Panc1 (cell line): Measurements from ENCODE around the gene IFT52. TPM values are rescaled to one million over a fixed set of nuclear protein-coding genes. Genes with fewer than 3 reads are reported as not detected.

ENCODE experiments used
- ATAC-seq: fragments of 200-7000 bp; cut with Tn5 transposase; 2 replicates; pipeline ENCODE4 v1.9.1; 2020; ENCODE audit warnings: mild to moderate bottlenecking, moderate library complexity
- BruUV-seq: library from RNA; stranded (reverse); fragments of 400-500 nt; replicated peaks from 2 replicates; lab custom pipeline; 2021; lab: Mats Ljungman, UMichigan
- CTCF ChIA-PET: fragments of 300-600 bp; sonication (Branson Sonifier 250); formaldehyde crosslinking; loops from one replicate; lab custom pipeline; 2022; ENCODE audit warnings: antibody characterized with exemption; lab: Charles Lee
- POLR2A ChIA-PET: fragments of 300-600 bp; sonication (Branson Sonifier 250); formaldehyde crosslinking; loops from one replicate; lab custom pipeline; 2022; ENCODE audit warnings: antibody characterized with exemption; lab: Charles Lee
- DNase-seq: peaks from one replicate; pipeline ENCODE4 v3.0.0-alpha.2; 2010; ENCODE audit warnings: low read depth, low spot score
- H3K27ac ChIP-seq: 2 replicates; pipeline ENCODE4 v1.5.1; 2011; ENCODE audit warnings: mild to moderate bottlenecking, low read length, inconsistent platforms
- H3K27me3 ChIP-seq: fragments of 200-500 bp; sonication (Bioruptor generic); 2 replicates; pipeline ENCODE4 v1.6.0; 2014; ENCODE audit warnings: low read length, inconsistent platforms; ENCODE audit not compliant: control insufficient read depth, insufficient read depth
- H3K36me3 ChIP-seq: fragments of 200-500 bp; sonication (Bioruptor generic); 2 replicates; pipeline ENCODE4 v1.5.1; 2014; ENCODE audit warnings: inconsistent platforms, mild to moderate bottlenecking, low read length, moderate library complexity; ENCODE audit not compliant: control insufficient read depth, insufficient read depth
- H3K4me1 ChIP-seq: 2 replicates; pipeline ENCODE4 v1.5.1; 2011; ENCODE audit warnings: inconsistent platforms, mild to moderate bottlenecking, low read length, moderate library complexity; ENCODE audit not compliant: control insufficient read depth, insufficient read depth
- H3K4me3 ChIP-seq, 2 experiments: 2 replicates each; pipeline ENCODE4 v1.5.1; 2011 to 2012; ENCODE audit warnings: low read depth in 2 of 2, low read length in 2 of 2, mild to moderate bottlenecking in 2 of 2, inconsistent platforms in 1 of 2, moderate library complexity in 1 of 2
- H3K9me3 ChIP-seq: fragments of 200-500 bp; sonication (Bioruptor generic); 2 replicates; pipeline ENCODE4 v1.5.1; 2014; ENCODE audit warnings: low read depth, mild to moderate bottlenecking, inconsistent platforms, low read length, moderate library complexity; ENCODE audit not compliant: control insufficient read depth, insufficient read depth
- CTCF ChIP-seq: fragments of 450-650 bp; IDR thresholded peaks from 2 replicates; pipeline ENCODE4 v1.5.1; 2017; ENCODE audit warnings: mild to moderate bottlenecking
- POLR2AphosphoS5 ChIP-seq: IDR thresholded peaks from 2 replicates; pipeline ENCODE4 v1.6.1; 2012; ENCODE audit warnings: mild to moderate bottlenecking, low read depth, low read length, moderate library complexity
- SIN3A ChIP-seq: IDR thresholded peaks from 2 replicates; pipeline ENCODE4 v1.6.1; 2012; ENCODE audit warnings: low read depth, mild to moderate bottlenecking, low read length, moderate library complexity, borderline replicate concordance; ENCODE audit not compliant: insufficient read depth
- TCF7L2 ChIP-seq: IDR thresholded peaks from 2 replicates; pipeline ENCODE4 v1.6.1; 2011; ENCODE audit warnings: mild to moderate bottlenecking, low read depth, low read length, inconsistent platforms
- in situ Hi-C: cut with HindIII; loops from 2 replicates; pipeline ENCODE4 v1.10.0; 2016; ENCODE audit warnings: low sequenced_read_pairs, low pct_unique_long_range_greater_than_20kb
- intact Hi-C: fragments of 100-400 bp; cut with micrococcal nuclease; formaldehyde crosslinking; loops from one replicate; pipeline ENCODE4 v1.10.0; 2022; ENCODE audit not compliant: unreplicated experiment
- total RNA-seq: library from RNA; stranded (reverse); gene quantifications from one replicate; pipeline ENCODE4 v1.2.1, GENCODE V29; 2021; ENCODE audit not compliant: unreplicated experiment
- TF ChIP-seq, protein P1 (sequence below), 2 experiments: IDR thresholded peaks; 2 replicates each; pipeline ENCODE4 v1.6.1; 2011 to 2012; ENCODE audit warnings: low read depth in 2 of 2, control low read depth in 1 of 2, low read length in 1 of 2, mild to moderate bottlenecking in 1 of 2, moderate library complexity in 1 of 2; ENCODE audit not compliant: insufficient read depth in 1 of 2

IFT52 gene
- total RNA-seq, 1 experiment from 2014 or later: 29.2 TPM

DNA sequence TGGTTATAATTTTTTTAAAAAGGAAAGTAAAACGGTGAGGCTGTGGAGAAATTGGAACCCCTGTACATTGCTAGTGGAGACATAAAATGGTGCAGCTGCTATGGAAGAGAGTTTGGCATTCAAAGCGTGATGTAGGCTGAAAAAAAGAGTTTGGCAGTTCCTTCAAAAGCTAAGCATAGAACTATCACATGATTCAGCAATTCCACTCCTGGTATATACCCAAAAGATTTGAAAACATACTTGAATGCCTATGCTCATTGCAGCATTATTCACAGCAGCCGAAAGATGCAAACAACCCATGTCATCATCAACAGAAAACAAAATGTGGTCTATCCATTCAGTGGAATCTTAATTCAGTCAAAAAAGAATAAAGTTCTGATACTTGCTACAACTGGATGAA is 36.4 kb upstream of the IFT52 start:
- Histone ChIP-seq H3K27me3 (no peaks in the 10 kb centered on the region), H3K9me3 (no peaks in the 10 kb centered on the region), H3K27ac (no peak overlapping the region), H3K4me1 (0 out of 2 replicates have a peak, but pooled peaks cover 5% of the 10 kb centered on the region), H3K36me3 (no peaks in the 10 kb centered on the region), H3K4me3 (no peak overlapping the region)
- intact Hi-C loops: no loop called here
- no TSS peak for BruUV-seq
- POLR2A ChIA-PET: no interaction called here
- CTCF ChIA-PET: no interaction called here
- TF ChIP-seq POLR2AphosphoS5 (no peak), SIN3A (no peak), TCF7L2 (no peak), CTCF (no peak)
- TF ChIP-seq, protein P1, sequence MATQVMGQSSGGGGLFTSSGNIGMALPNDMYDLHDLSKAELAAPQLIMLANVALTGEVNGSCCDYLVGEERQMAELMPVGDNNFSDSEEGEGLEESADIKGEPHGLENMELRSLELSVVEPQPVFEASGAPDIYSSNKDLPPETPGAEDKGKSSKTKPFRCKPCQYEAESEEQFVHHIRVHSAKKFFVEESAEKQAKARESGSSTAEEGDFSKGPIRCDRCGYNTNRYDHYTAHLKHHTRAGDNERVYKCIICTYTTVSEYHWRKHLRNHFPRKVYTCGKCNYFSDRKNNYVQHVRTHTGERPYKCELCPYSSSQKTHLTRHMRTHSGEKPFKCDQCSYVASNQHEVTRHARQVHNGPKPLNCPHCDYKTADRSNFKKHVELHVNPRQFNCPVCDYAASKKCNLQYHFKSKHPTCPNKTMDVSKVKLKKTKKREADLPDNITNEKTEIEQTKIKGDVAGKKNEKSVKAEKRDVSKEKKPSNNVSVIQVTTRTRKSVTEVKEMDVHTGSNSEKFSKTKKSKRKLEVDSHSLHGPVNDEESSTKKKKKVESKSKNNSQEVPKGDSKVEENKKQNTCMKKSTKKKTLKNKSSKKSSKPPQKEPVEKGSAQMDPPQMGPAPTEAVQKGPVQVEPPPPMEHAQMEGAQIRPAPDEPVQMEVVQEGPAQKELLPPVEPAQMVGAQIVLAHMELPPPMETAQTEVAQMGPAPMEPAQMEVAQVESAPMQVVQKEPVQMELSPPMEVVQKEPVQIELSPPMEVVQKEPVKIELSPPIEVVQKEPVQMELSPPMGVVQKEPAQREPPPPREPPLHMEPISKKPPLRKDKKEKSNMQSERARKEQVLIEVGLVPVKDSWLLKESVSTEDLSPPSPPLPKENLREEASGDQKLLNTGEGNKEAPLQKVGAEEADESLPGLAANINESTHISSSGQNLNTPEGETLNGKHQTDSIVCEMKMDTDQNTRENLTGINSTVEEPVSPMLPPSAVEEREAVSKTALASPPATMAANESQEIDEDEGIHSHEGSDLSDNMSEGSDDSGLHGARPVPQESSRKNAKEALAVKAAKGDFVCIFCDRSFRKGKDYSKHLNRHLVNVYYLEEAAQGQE (IDR thresholded peaks at IDR 0.05; ENCODE audit: insufficient read depth in 1 of 2, low read depth in 2 of 2, low read length in 1 of 2): no peak
- DNase-seq (no peak), ATAC-seq (no peak)
- in situ Hi-C loops: no loop called here

DNA sequence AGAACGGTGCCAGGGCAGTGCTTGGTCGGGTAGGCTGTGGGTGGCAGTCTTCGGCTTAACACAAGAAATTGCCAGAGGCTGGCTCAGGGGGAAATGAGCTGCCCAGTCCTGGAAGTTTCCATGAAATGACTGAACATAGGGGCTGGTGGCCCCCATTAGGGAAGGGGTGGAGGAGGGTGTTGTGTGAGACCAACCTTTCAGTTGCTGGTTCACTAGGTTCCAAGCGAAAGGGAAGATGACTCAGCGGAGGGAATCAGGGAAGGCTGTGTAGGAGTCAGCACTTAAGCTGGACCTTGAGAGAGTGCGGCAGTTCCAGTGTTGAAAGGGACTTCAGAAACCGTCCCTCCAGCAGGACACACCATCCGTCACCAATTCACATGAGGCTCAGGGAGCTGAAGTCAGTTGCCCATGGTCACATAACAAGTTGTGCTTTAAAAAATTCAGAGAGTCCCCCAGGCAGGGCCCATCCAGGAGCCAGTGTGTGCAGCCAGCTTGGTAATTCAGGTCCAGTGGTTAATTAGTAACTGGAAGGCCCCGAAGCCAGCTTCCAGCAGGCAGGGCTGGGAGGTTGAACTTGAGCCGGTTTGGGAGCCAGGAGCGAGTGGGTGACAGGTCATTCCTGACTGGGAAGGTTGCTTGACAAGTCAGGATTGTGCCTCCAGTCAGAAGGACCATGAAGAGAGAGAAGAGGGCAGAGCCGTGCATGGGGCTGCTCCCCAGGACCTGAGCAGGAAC is 32.2 kb upstream of the IFT52 start, which contains the start of gene SGK2:
Gene SGK2, plus strand, starts transcription at position 616 of the 735 bp plus-strand sequence. CDS start 7,469 bp downstream, outside the sequence.
- H3K36me3 ChIP-seq: no peaks in the 10 kb centered on the region
- ATAC-seq (peak; percentile 74), DNase-seq (no peak)
- H3K9me3 ChIP-seq: no peaks in the 10 kb centered on the region
- intact Hi-C loops (no loop called here), in situ Hi-C loops (no loop called here)
- POLR2A ChIA-PET: no interaction called here
- 0 out of 2 replicates have a peak, but pooled peaks cover 5% of the 10 kb centered on the region for H3K4me1 ChIP-seq
- H3K4me3 ChIP-seq: no peak within 1 kb of the TSS
- no peak within 1 kb of the TSS for H3K27ac ChIP-seq
- TF ChIP-seq, protein P1 (IDR thresholded peaks at IDR 0.05; ENCODE audit: insufficient read depth in 1 of 2, low read depth in 2 of 2, low read length in 1 of 2): no peak
- TF ChIP-seq TCF7L2: no peak
- TF ChIP-seq CTCF: no peak
- no peak for TF ChIP-seq POLR2AphosphoS5
- no peak for TF ChIP-seq SIN3A
- CTCF ChIA-PET: interaction anchor here (0.6 to 0.8 kb wide), 3 partner anchors 55 to 167 kb away, joined by 3 to 8 read pairs (median 3); no protein-coding TSS in a partner anchor
- BruUV-seq: no TSS peak
- H3K27me3 ChIP-seq: no peaks in the 10 kb centered on the region
